Measurements from ENCODE around the gene NEMP2.

The NEMP2 gene

GRCh38 chr2:190519975-190520767 is 14.4 kb downstream of the NEMP2 start:
- no peak overlapping the region for H3K27ac ChIP-seq (ENCODE audit: low read depth, low read length)

DNA sequence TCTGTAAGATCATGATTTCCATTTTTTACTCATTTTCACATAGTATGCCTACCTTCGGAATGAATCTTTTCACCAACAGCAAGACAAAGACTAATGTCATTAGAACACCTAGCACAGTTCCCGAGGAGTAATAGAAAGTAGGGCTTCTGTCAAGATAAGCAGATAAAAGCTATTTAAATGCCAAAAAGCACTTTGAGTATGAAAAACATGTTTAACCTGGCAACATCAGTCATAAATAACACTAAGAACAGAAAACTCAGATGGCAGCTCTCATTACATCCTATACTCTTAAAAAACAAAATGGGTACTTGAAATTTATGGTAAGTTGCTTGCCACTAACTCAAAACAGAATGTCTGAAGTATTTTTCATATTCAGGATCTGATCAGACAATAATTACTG is 17.1 kb downstream of the NEMP2 start:
- H3K36me3 ChIP-seq (ENCODE audit: low read length), result no peaks in the 10 kb centered on the region
- no peaks in the 10 kb centered on the region for H3K9me2 ChIP-seq (replicated peaks; ENCODE audit: insufficient read depth, low read length)
- TF ChIP-seq CTCF (IDR thresholded peaks at IDR 0.05; ENCODE audit: insufficient read depth, low read length, poor library complexity, severe bottlenecking) (no peak), EZH2phosphoT487 (conservative IDR thresholded peaks at IDR 0.05; ENCODE audit: low read length) (no peak)
- H3K27me3 ChIP-seq (ENCODE audit: low read length), result no peaks in the 10 kb centered on the region
- H3K9ac ChIP-seq (ENCODE audit: low read length), result no peak overlapping the region
- H2AFZ ChIP-seq (ENCODE audit: low read depth, low read length, severe bottlenecking), result no peak overlapping the region
- no peaks in the 10 kb centered on the region for H3K79me2 ChIP-seq (ENCODE audit: insufficient read depth, low read length)
- H3F3A ChIP-seq (ENCODE audit: insufficient read depth), result no peaks in the 10 kb centered on the region
- no peak overlapping the region for H3K27ac ChIP-seq (ENCODE audit: low read depth, low read length)
- H3K4me3 ChIP-seq (ENCODE audit: insufficient read depth, low read length, poor library complexity, severe bottlenecking), result no peak overlapping the region
- no peaks in the 10 kb centered on the region for H3K9me3 ChIP-seq (ENCODE audit: insufficient read depth, low read length)
- H4K20me1 ChIP-seq (ENCODE audit: low read depth, low read length), result no peaks in the 10 kb centered on the region
- H3K4me2 ChIP-seq (ENCODE audit: low read depth, low read length, poor library complexity, severe bottlenecking), result no peak overlapping the region

More at GRCh38 chr2:190519975-190520767, 14.4 kb downstream of the NEMP2 start:
- Histone ChIP-seq H3F3A (ENCODE audit: insufficient read depth) (no peaks in the 10 kb centered on the region), H4K20me1 (ENCODE audit: low read depth, low read length) (no peaks in the 10 kb centered on the region), H3K9me3 (ENCODE audit: insufficient read depth, low read length) (no peaks in the 10 kb centered on the region), H3K4me2 (ENCODE audit: low read depth, low read length, poor library complexity, severe bottlenecking) (no peak overlapping the region), H3K27me3 (ENCODE audit: low read length) (no peaks in the 10 kb centered on the region), H3K79me2 (ENCODE audit: insufficient read depth, low read length) (no peaks in the 10 kb centered on the region), H3K9ac (ENCODE audit: low read length) (no peak overlapping the region), H3K4me3 (ENCODE audit: insufficient read depth, low read length, poor library complexity, severe bottlenecking) (no peak overlapping the region), H3K9me2 (replicated peaks; ENCODE audit: insufficient read depth, low read length) (no peaks in the 10 kb centered on the region), H3K36me3 (ENCODE audit: low read length) (no peaks in the 10 kb centered on the region), H2AFZ (ENCODE audit: low read depth, low read length, severe bottlenecking) (no peak overlapping the region)
- TF ChIP-seq EZH2phosphoT487 (conservative IDR thresholded peaks at IDR 0.05; ENCODE audit: low read length) (no peak), CTCF (IDR thresholded peaks at IDR 0.05; ENCODE audit: insufficient read depth, low read length, poor library complexity, severe bottlenecking) (no peak)

GRCh38 chr2:190515687-190516086 is 18.8 kb downstream of the NEMP2 start:
- Histone ChIP-seq H3K4me3 (ENCODE audit: insufficient read depth, low read length, poor library complexity, severe bottlenecking) (no peak overlapping the region), H3K27me3 (ENCODE audit: low read length) (no peaks in the 10 kb centered on the region), H3K27ac (ENCODE audit: low read depth, low read length) (no peak overlapping the region), H2AFZ (ENCODE audit: low read depth, low read length, severe bottlenecking) (no peak overlapping the region), H3K36me3 (ENCODE audit: low read length) (no peaks in the 10 kb centered on the region), H3K9me2 (replicated peaks; ENCODE audit: insufficient read depth, low read length) (no peaks in the 10 kb centered on the region), H3K9ac (ENCODE audit: low read length) (no peak overlapping the region), H3F3A (ENCODE audit: insufficient read depth) (no peaks in the 10 kb centered on the region), H4K20me1 (ENCODE audit: low read depth, low read length) (no peaks in the 10 kb centered on the region), H3K79me2 (ENCODE audit: insufficient read depth, low read length) (no peaks in the 10 kb centered on the region), H3K9me3 (ENCODE audit: insufficient read depth, low read length) (no peaks in the 10 kb centered on the region), H3K4me2 (ENCODE audit: low read depth, low read length, poor library complexity, severe bottlenecking) (no peak overlapping the region)
- no peak for TF ChIP-seq EZH2phosphoT487 (conservative IDR thresholded peaks at IDR 0.05; ENCODE audit: low read length)
- no peak for TF ChIP-seq CTCF (IDR thresholded peaks at IDR 0.05; ENCODE audit: insufficient read depth, low read length, poor library complexity, severe bottlenecking)

Measured in SU-DHL-6 (cell line).